ENCODE data around the gene PDE4D.

PDE4D gene

DNA sequence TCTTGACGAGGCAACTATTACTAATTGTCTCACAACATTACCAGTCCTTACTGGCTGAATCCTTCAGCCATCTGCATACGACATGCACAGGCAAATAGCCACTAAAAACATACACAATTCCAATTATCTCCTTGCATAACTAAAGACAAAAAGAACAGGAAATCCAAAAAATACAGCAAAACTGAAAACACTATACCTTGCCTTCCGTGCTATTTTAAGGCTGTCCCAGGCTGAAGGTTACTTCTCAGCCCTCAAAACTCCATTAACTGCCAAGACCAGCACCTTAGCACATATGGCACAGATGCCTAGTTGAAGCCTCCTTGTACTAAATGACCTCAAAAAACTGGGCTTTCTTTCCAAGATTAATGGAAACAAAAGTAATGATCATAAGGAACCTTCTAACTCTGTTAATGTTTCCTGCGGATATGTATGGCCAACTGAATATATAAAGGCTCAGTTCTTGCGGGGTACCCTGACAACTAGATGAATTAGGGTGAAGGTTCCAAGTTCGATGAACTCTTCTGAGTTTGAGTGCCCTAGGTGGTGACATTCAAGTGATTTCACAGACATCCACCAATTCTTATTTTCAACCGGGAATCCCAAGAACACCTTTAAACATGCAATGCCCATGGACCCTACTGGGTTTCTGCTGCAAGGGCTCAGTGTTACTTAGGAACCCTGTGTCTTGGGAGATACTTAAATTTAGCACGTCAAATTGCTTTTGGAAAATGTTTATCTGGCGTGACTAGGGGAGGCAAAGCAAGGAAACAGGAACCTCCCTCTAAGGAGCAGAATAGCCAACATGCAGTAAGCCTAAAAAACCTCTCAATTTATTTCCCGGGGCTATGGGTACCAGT, 855.4 kb downstream of the PDE4D start:
- peak overlapping the region; percentile 93 for H3K4me2 ChIP-seq (ENCODE audit: low read depth, low read length)

DNA sequence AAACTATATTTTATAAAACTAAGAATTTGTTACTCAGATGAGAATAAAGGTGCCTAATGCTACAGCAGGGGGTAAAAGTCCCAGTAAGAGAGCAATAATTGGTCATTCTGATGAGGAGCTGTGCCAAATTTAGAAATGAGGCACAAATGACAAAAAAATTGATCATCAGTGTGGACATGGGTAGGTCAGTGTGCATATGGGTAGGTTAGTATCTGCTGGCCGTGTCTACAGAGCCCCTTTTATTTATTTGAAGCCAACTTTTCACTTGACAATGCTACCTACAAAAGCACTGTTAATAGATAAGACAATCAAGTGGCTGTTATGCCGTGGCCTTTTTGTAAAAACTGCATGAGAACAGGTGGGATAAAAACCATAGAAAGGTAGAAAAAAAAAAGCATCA, 856.1 kb downstream of the PDE4D start:
- Histone ChIP-seq H3K4me2 (ENCODE audit: low read depth, low read length) (no peak overlapping the region), H3K9ac (ENCODE audit: low read length) (no peak overlapping the region)

More for the DNA sequence above, 855.4 kb downstream of the PDE4D start:
- Histone ChIP-seq H3K27me3 (replicated peaks; ENCODE audit: insufficient read depth, low read length) (no peaks in the 10 kb centered on the region), H3K4me1 (ENCODE audit: low read length) (peaks cover 10% of the 10 kb centered on the region; the same call in 1 of the 2 replicates), H3K9ac (ENCODE audit: low read length) (peak overlapping the region; percentile 70), H3F3A (ENCODE audit: insufficient read depth, low read length) (no peaks in the 10 kb centered on the region), H4K20me1 (ENCODE audit: insufficient read depth, low read length) (no peaks in the 10 kb centered on the region), H2AFZ (ENCODE audit: low read length) (peak overlapping the region; percentile 95), H3K4me3 (ENCODE audit: low read length) (peak overlapping the region; percentile 78), H3K27ac (ENCODE audit: low read length) (no peak overlapping the region), H3K9me3 (replicated peaks; ENCODE audit: insufficient read depth, low read length) (no peaks in the 10 kb centered on the region), H3K9me2 (replicated peaks; ENCODE audit: insufficient read depth, low read length) (no peaks in the 10 kb centered on the region), H3K79me2 (ENCODE audit: low read length) (no peaks in the 10 kb centered on the region), H3K36me3 (replicated peaks; ENCODE audit: insufficient read depth, low read length) (no peaks in the 10 kb centered on the region)
- TF ChIP-seq EZH2 (optimal IDR thresholded peaks at IDR 0.05; ENCODE audit: low read depth, low read length) (no peak), EZH2phosphoT487 (IDR thresholded peaks at IDR 0.05; ENCODE audit: low read length) (no peak)
- TF ChIP-seq, protein P1, sequence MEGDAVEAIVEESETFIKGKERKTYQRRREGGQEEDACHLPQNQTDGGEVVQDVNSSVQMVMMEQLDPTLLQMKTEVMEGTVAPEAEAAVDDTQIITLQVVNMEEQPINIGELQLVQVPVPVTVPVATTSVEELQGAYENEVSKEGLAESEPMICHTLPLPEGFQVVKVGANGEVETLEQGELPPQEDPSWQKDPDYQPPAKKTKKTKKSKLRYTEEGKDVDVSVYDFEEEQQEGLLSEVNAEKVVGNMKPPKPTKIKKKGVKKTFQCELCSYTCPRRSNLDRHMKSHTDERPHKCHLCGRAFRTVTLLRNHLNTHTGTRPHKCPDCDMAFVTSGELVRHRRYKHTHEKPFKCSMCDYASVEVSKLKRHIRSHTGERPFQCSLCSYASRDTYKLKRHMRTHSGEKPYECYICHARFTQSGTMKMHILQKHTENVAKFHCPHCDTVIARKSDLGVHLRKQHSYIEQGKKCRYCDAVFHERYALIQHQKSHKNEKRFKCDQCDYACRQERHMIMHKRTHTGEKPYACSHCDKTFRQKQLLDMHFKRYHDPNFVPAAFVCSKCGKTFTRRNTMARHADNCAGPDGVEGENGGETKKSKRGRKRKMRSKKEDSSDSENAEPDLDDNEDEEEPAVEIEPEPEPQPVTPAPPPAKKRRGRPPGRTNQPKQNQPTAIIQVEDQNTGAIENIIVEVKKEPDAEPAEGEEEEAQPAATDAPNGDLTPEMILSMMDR (IDR thresholded peaks at IDR 0.05; ENCODE audit: low read length): no peak
- no peak for DNase-seq

DNA sequence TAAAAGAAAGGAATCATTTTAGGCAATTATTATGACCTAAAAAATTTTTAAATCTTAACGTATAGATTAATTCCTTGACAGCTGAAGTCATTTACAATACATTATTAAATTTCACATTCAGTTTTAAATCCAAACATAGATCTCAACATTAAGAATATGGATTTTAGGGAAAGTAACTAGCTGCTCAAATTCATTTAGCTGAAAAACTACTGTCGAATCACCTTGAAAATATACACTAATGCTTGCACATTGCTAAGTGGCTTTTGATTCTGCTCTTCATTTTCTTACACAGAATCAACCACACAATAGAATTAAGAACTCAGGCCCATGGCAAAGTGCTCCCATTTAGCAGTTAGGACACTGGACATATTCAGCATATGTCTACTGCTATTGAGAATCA, 856.5 kb downstream of the PDE4D start:
- TF ChIP-seq, protein P1 (IDR thresholded peaks at IDR 0.05; ENCODE audit: low read length): no peak
- TF ChIP-seq EZH2phosphoT487 (IDR thresholded peaks at IDR 0.05; ENCODE audit: low read length): no peak
- no peak for TF ChIP-seq EZH2 (optimal IDR thresholded peaks at IDR 0.05; ENCODE audit: low read depth, low read length)
- Histone ChIP-seq H3K4me3 (ENCODE audit: low read length) (no peak overlapping the region), H3K27me3 (replicated peaks; ENCODE audit: insufficient read depth, low read length) (no peaks in the 10 kb centered on the region), H2AFZ (ENCODE audit: low read length) (no peak overlapping the region), H3K9me3 (replicated peaks; ENCODE audit: insufficient read depth, low read length) (no peaks in the 10 kb centered on the region), H4K20me1 (ENCODE audit: insufficient read depth, low read length) (no peaks in the 10 kb centered on the region), H3K4me1 (ENCODE audit: low read length) (peaks cover 10% of the 10 kb centered on the region; the same call in 1 of the 2 replicates), H3K79me2 (ENCODE audit: low read length) (no peaks in the 10 kb centered on the region), H3K36me3 (replicated peaks; ENCODE audit: insufficient read depth, low read length) (no peaks in the 10 kb centered on the region), H3F3A (ENCODE audit: insufficient read depth, low read length) (no peaks in the 10 kb centered on the region), H3K4me2 (ENCODE audit: low read depth, low read length) (no peak overlapping the region), H3K27ac (ENCODE audit: low read length) (no peak overlapping the region), H3K9me2 (replicated peaks; ENCODE audit: insufficient read depth, low read length) (no peaks in the 10 kb centered on the region), H3K9ac (ENCODE audit: low read length) (no peak overlapping the region)
- no peak for DNase-seq

More for the DNA sequence above, 856.1 kb downstream of the PDE4D start:
- Histone ChIP-seq H3K9me2 (replicated peaks; ENCODE audit: insufficient read depth, low read length) (no peaks in the 10 kb centered on the region), H3K36me3 (replicated peaks; ENCODE audit: insufficient read depth, low read length) (no peaks in the 10 kb centered on the region), H3K79me2 (ENCODE audit: low read length) (no peaks in the 10 kb centered on the region), H3F3A (ENCODE audit: insufficient read depth, low read length) (no peaks in the 10 kb centered on the region), H3K4me1 (ENCODE audit: low read length) (peaks cover 10% of the 10 kb centered on the region; the same call in 1 of the 2 replicates), H3K4me3 (ENCODE audit: low read length) (no peak overlapping the region), H3K9me3 (replicated peaks; ENCODE audit: insufficient read depth, low read length) (no peaks in the 10 kb centered on the region), H3K27me3 (replicated peaks; ENCODE audit: insufficient read depth, low read length) (no peaks in the 10 kb centered on the region), H3K27ac (ENCODE audit: low read length) (no peak overlapping the region), H2AFZ (ENCODE audit: low read length) (no peak overlapping the region), H4K20me1 (ENCODE audit: insufficient read depth, low read length) (no peaks in the 10 kb centered on the region)
- TF ChIP-seq EZH2phosphoT487 (IDR thresholded peaks at IDR 0.05; ENCODE audit: low read length): no peak
- TF ChIP-seq EZH2 (optimal IDR thresholded peaks at IDR 0.05; ENCODE audit: low read depth, low read length): no peak
- TF ChIP-seq, protein P1 (IDR thresholded peaks at IDR 0.05; ENCODE audit: low read length): no peak
- no peak for DNase-seq

All from MM.1S (cell line).